ENCODE data around the gene SPG7.

SPG7 gene

DNA sequence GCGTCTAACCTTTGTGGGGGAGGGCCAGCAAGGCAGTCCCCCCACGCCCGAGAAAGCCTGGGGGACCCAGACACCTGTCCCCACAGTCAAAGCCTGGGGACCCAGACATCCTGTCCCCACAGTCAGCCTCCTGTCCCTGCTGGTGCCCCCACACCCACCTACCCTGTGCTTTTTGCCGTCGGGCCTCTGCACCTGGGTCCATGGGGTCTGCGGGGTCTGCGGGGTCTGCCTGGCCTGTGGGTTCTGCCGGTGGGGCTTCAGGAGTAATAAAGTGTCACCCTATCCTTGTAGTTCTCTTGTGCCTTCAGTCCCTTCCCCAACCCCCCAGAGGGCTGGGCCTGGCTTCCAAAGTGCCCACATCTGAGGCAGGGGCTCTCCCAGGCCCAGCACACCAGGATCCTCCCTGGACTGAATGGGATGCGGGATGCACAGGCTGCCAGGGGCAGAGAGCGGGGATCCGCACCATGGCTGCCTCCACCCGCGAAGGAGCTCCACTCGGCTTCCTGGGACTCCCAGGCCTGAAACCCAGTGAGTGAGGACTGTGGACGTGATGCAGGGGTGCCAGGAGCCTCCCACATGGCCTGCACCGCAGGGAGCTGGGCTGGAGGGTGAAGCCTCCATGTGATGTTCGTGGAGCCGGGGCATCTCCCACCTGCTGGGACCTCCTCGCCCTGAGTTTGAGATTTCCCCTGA, 88.9 kb downstream of the SPG7 start:
- no peak for DNase-seq (ENCODE audit: low read depth in 2 of 2, low spot score in 1 of 2)

DNA sequence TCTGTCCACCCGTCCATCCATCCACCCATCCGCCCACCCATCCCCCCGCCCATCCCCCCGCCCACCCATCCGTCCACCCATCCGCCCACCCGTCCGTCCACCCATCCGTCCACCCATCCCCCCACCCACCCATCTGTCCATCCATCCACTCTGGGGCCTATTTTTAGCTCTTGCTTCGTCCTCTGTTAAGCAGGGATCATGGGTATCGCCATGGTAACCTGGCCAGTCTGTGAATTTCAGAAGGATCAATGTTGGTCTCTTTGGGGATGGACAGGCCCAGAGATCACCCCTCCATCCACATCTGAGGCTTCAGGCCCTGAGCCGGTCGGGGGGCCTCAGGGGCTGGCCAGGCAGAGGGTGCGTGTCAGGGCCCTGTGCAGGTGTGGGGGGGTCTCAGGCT, 90.0 kb downstream of the SPG7 start:
- DNase-seq (ENCODE audit: low read depth in 2 of 2, low spot score in 1 of 2): no peak

DNA sequence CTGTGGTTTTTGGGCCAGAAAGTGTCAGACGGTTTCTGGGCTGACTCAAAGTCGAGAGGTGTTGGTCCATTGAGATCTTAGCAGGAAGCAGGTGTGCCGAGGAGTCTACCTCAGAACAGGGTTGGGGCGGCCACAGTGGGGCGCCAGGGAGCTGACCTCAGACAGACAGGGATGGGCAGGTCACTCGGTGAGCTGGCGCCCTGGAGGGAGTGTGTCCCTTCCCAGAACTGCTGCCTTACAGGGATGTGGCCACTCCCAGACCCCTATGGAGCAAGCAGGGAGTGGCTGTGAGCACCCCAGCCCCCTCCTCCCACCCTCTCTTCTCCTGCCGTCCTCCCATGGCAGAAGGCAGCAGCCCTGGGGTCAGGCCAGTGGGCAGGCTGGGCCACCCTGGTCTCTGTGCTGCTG, 91.3 kb downstream of the SPG7 start:
- DNase-seq (ENCODE audit: low read depth in 2 of 2, low spot score in 1 of 2): no peak

DNA sequence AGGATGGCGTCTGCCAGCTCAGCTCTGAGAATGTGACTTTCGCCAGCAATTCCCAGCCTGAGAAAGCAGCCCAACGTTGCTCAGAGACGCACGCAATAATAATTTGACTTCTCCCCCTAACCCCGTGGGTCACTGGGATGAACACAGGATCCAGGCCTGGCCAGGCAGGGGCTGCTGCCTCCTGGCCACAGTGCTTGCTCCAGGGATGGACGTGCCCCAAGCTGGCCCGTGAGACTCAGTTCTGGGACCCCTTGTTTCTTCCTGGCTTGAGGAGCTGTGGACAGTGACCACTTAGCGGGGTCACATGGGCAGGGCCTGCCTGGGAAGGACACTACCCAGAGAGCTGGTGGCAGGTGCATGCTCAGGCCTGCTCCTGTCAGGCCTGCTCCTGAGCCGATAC, 91.7 kb downstream of the SPG7 start:
- DNase-seq (ENCODE audit: low read depth in 2 of 2, low spot score in 1 of 2): no peak

GRCh38 chr16:89600427-89600826, 92.2 kb downstream of the SPG7 start:
- DNase-seq (ENCODE audit: low read depth in 2 of 2, low spot score in 1 of 2): no peak

- DNase-seq (ENCODE audit: low read depth in 2 of 2, low spot score in 1 of 2): no peak
These were observed 92.8 kb downstream of the SPG7 start for GRCh38 chr16:89600956-89601355.

GRCh38 chr16:89601906-89602272, 93.7 kb downstream of the SPG7 start:
- no peak for DNase-seq (ENCODE audit: low read depth in 2 of 2, low spot score in 1 of 2)

- peak; percentile 36 to 69 for DNase-seq (ENCODE audit: low read depth in 2 of 2, low spot score in 1 of 2)
These were observed 94.2 kb downstream of the SPG7 start for GRCh38 chr16:89602273-89602951.

GRCh38 chr16:89602952-89603590, 94.9 kb downstream of the SPG7 start:
- no peak for DNase-seq (ENCODE audit: low read depth in 2 of 2, low spot score in 1 of 2)

DNA sequence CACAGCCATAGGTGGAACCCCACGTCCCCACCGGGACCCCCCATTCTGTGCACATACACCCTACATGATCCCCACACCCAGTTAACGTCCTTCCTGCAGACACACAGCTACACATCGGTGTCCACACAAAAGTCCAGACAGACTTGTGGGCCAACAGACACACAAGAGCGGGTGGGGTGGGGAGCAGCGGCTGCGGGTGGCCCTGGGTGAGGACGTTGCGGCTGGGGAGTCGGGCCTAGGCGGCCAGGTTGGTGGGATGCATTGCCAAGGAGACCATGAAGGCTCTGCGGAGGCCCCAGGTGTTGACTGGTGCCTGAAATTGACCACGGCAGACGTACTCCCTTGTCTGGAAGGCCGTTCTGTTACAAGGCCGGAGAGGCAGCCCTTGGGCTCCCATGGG, 96.6 kb downstream of the SPG7 start:
- DNase-seq (ENCODE audit: low read depth in 2 of 2, low spot score in 1 of 2): no peak

- no peak for DNase-seq (ENCODE audit: low read depth in 2 of 2, low spot score in 1 of 2)
These were observed 97.2 kb downstream of the SPG7 start for GRCh38 chr16:89605186-89605970.

GRCh38 chr16:89606006-89606405, 97.8 kb downstream of the SPG7 start:
- no peak for DNase-seq (ENCODE audit: low read depth in 2 of 2, low spot score in 1 of 2)
